Kidney (tissue), 14 donors: ENCODE data around the gene GRID1. TPM values are rescaled to one million over a fixed set of nuclear protein-coding genes. Genes with fewer than 3 reads are reported as not detected.

Source experiments
- DNase-seq, 5 donors: peaks; one replicate each; pipeline ENCODE4 v3.0.0-alpha.2; 2013 to 2020
- FAIRE-seq: peaks from 2 replicates; lab custom pipeline; 2012; peaks lifted over from hg19 to GRCh38; lab: Jason Lieb, UNC
- H3K27ac ChIP-seq, 2 donors: one replicate each; pipeline ENCODE4 v1.7.0; 2013; ENCODE audit warnings: low read depth in 2 of 2, low read length in 2 of 2, inconsistent platforms in 1 of 2
- H3K27me3 ChIP-seq: one replicate; pipeline ENCODE4 v1.7.1; 2013; ENCODE audit warnings: low read length, inconsistent platforms; ENCODE audit not compliant: control insufficient read depth, insufficient read depth
- H3K36me3 ChIP-seq, 3 donors: one replicate each; pipeline versions ENCODE4 v1.7.0 to v1.7.1; 2013; ENCODE audit warnings: low read length in 3 of 3, control low read depth in 1 of 3, inconsistent platforms in 1 of 3; ENCODE audit not compliant: insufficient read depth in 3 of 3, control insufficient read depth in 2 of 3
- H3K4me1 ChIP-seq, 3 donors: one replicate each; pipeline versions ENCODE4 v1.7.0 to v1.7.1; 2013; ENCODE audit warnings: low read length in 3 of 3, inconsistent platforms in 1 of 3, low read depth in 1 of 3; ENCODE audit not compliant: control insufficient read depth in 2 of 3, insufficient read depth in 2 of 3
- H3K4me3 ChIP-seq, 3 donors: one replicate each; pipeline versions ENCODE4 v1.7.0 to v1.8.1; 2013; ENCODE audit warnings: low read length in 3 of 3, control low read depth in 1 of 3, inconsistent platforms in 1 of 3
- H3K9ac ChIP-seq, 3 donors: one replicate each; pipeline versions ENCODE4 v1.7.0 to v1.7.1; 2013; ENCODE audit warnings: low read length in 3 of 3, control low read depth in 1 of 3, inconsistent platforms in 1 of 3
- H3K9me3 ChIP-seq, 3 donors: one replicate each; pipeline versions ENCODE4 v1.7.0 to v1.7.1; 2013; ENCODE audit warnings: low read length in 3 of 3, control low read depth in 1 of 3, inconsistent platforms in 1 of 3; ENCODE audit not compliant: control insufficient read depth in 2 of 3, insufficient read depth in 1 of 3
- CTCF ChIP-seq: IDR thresholded peaks from 3 replicates; pipeline ENCODE4 v1.5.1; 2012; ENCODE audit warnings: mild to moderate bottlenecking, moderate library complexity, borderline replicate concordance; ENCODE audit not compliant: insufficient read depth; ENCODE audit errors: extremely low read depth
- intact Hi-C: fragments of 100-400 bp; cut with DNase I; formaldehyde crosslinking; loops from one replicate; pipeline ENCODE4 v1.11.1; 2022
- polyA plus RNA-seq: library from polyadenylated mRNA; stranded (reverse); fragments of 350-450 nt; fragmentation: Illumina TruSeq; extraction: RNeasy Lipid Tissue Mini Kit (QIAGEN cat#74804); gene quantifications from one replicate; pipeline ENCODE4 v1.2.3, GENCODE V29; 2014; ENCODE audit warnings: low read depth, low replicate concordance; ENCODE audit not compliant: insufficient read depth
- total RNA-seq: library from RNA; stranded (reverse); fragmentation: NEBNext Ultra II Directional; extraction: Animal tissue kit (Norgen Biotek cat#: 25700); gene quantifications from one replicate; pipeline ENCODE4 v1.2.1, GENCODE V29; 2021
- donor health status: control.
- donor health status: control.
- donor health status: control.
- donor health status: control.
- donor health status: control.
- donor health status: DM: yes; HTN: yes; CAD: no.
- donor health status: Normal renal cell carcinoma (clear cell type).

Gene GRID1
- total and polyA plus RNA-seq, 2 donors from 2014 or later, result 0.37 to 1.4 TPM

- H3K9ac ChIP-seq, result no peak overlapping the region
- H3K4me3 ChIP-seq, result no peak overlapping the region
- no peaks in the 10 kb centered on the region for H3K36me3 ChIP-seq
- intact Hi-C loops, result no loop called here
- H3K4me1 ChIP-seq, result no peaks in the 10 kb centered on the region
- no peak for FAIRE-seq
- DNase-seq, result peak in 1 of 5 donors; percentile 2
- no peaks in the 10 kb centered on the region for H3K27me3 ChIP-seq
- H3K9me3 ChIP-seq, result no peaks in the 10 kb centered on the region
- TF ChIP-seq CTCF, result no peak
- H3K27ac ChIP-seq, result no peak overlapping the region
These were observed 172.8 kb downstream of the GRID1 start for GRCh38 chr10:86193841-86194240.

- H3K36me3 ChIP-seq, result no peaks in the 10 kb centered on the region
- H3K4me1 ChIP-seq, result no peaks in the 10 kb centered on the region
- H3K4me3 ChIP-seq, result no peak overlapping the region
- H3K9ac ChIP-seq, result no peak overlapping the region
- no peak for TF ChIP-seq CTCF
- H3K27ac ChIP-seq, result no peak overlapping the region
- H3K27me3 ChIP-seq, result no peaks in the 10 kb centered on the region
- H3K9me3 ChIP-seq, result no peaks in the 10 kb centered on the region
- FAIRE-seq (no peak), DNase-seq (no peak)
- intact Hi-C loops, result no loop called here
These were observed 173.9 kb downstream of the GRID1 start for GRCh38 chr10:86192691-86193090.

GRCh38 chr10:86192147-86192546, 174.4 kb downstream of the GRID1 start:
- Histone ChIP-seq H3K36me3 (no peaks in the 10 kb centered on the region), H3K27me3 (no peaks in the 10 kb centered on the region), H3K4me1 (no peaks in the 10 kb centered on the region), H3K4me3 (no peak overlapping the region), H3K9me3 (no peaks in the 10 kb centered on the region), H3K9ac (no peak overlapping the region), H3K27ac (no peak overlapping the region)
- no peak for TF ChIP-seq CTCF
- no peak for FAIRE-seq
- DNase-seq, result no peak
- intact Hi-C loops, result no loop called here

- H3K9me3 ChIP-seq, result no peaks in the 10 kb centered on the region
- no peaks in the 10 kb centered on the region for H3K36me3 ChIP-seq
- intact Hi-C loops, result no loop called here
- no peak overlapping the region for H3K9ac ChIP-seq
- no peak for TF ChIP-seq CTCF
- FAIRE-seq, result no peak
- no peaks in the 10 kb centered on the region for H3K4me1 ChIP-seq
- DNase-seq, result no peak
- no peak overlapping the region for H3K27ac ChIP-seq
- H3K4me3 ChIP-seq, result no peak overlapping the region
- H3K27me3 ChIP-seq, result no peaks in the 10 kb centered on the region
These were observed 174.9 kb downstream of the GRID1 start for GRCh38 chr10:86191686-86192085.
